NCI-H2081 treated with DMSO at 0.1 percent for 48 hours (cell line): ENCODE data around the gene SUMF1.

Source experiments
- DNase-seq: peaks from one replicate; lab custom pipeline; 2025; lab: John Stamatoyannopoulos, UW

The SUMF1 gene

GRCh38 chr3:4466741-4467521 is at the start of gene SUMF1:
Gene SUMF1 (minus strand): TSS chr3:4467269. CDS start chr3:4467245, 24 bp downstream.
- no peak for DNase-seq

GRCh38 chr3:4515916-4516579 is 49.0 kb upstream of the SUMF1 start:
- DNase-seq: no peak

DNA sequence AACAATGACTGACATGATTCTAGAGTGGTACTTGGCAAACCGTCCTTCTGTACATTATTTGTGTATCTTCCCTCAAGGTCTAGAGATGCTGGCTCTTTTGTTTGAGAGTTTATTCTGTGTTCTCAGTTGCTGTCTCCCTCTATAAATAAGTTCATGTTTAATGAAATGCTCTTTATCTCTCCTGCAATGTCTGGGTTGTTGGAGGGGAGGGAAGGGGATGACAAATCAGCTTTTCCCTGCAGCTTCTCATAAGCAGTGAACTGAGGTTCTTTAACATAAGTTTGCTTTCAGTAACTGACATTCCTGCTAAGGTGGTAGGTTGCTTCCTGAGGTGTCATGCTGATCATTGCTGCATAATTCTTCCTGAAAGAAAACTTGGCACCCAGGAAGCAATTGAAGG is 47.8 kb upstream of the SUMF1 start:
- no peak for DNase-seq

DNA sequence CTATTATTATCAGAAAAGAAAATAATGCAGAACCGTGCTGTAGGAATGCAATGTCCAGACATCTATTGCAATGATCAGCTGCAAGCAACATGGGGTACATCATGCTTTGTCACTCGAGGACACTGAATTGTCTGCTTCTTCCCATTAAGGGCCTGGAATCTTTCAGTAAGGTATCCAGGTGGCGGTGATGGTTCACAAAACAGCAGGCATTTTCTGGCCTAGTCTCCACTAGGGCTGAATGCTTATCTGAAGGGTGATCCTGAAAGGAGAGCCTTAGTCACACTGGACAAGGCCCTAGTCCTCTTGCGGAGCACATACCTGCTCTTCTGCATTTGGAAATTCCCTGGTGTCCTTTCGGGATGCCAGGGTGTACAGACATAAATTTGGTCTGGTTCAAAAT is 47.3 kb upstream of the SUMF1 start:
- DNase-seq: no peak

DNA sequence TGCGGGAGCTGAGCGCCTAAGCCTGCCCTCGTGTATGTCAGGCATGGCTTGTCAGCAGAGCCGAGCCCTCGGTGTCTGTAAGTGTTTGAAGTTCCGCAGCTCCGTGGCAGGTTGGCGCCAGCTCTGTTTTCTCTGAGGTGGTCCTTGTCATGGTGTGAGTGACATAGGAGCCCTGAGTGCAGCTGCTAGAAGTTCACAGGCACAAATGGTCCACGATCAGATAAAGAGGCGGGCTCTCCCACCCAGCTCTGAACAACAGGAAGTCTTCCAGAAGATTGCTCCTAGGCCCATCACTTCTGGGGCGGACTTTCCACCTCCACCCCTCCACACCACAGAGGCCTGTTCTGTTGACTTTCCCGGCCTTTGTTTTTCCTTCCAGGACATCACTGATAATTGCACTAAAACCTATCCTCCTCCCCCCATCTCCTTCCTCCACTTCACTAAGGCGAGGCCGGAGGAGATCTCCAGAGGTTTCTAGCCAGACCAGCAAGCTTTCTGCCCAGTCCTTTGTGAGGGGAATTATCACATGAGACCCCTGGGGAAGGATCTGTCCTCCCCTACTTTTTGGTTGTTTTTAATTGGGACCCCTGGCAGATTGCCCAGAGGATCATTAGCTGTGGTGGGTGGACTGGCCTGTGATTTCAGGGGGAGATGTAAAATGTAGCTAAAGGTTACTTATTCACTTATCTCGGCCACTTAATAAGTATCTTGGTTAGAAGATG is 46.0 kb upstream of the SUMF1 start:
- no peak for DNase-seq

GRCh38 chr3:4511491-4512262 is 44.6 kb upstream of the SUMF1 start:
- DNase-seq: no peak

GRCh38 chr3:4509983-4510755 is 43.1 kb upstream of the SUMF1 start:
- no peak for DNase-seq

DNA sequence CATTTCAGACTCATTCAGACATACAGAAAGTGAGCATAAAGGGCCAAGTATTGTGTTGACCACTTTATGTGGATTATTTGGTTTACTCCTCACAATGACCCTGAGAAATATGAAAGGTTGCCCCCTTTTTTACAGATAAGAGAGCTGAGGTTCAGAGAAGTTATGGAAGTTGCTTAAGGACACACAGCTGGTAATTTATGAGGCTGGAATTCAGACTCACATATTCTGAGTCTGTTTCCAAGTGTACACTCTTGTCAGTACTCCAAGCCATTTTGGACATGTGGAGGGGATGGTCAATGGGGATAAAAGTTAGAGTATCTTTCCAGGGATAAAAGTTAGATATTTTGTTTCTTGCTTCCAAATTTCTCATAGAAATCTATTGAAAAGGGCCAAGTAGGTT is 42.0 kb upstream of the SUMF1 start:
- no peak for DNase-seq

DNA sequence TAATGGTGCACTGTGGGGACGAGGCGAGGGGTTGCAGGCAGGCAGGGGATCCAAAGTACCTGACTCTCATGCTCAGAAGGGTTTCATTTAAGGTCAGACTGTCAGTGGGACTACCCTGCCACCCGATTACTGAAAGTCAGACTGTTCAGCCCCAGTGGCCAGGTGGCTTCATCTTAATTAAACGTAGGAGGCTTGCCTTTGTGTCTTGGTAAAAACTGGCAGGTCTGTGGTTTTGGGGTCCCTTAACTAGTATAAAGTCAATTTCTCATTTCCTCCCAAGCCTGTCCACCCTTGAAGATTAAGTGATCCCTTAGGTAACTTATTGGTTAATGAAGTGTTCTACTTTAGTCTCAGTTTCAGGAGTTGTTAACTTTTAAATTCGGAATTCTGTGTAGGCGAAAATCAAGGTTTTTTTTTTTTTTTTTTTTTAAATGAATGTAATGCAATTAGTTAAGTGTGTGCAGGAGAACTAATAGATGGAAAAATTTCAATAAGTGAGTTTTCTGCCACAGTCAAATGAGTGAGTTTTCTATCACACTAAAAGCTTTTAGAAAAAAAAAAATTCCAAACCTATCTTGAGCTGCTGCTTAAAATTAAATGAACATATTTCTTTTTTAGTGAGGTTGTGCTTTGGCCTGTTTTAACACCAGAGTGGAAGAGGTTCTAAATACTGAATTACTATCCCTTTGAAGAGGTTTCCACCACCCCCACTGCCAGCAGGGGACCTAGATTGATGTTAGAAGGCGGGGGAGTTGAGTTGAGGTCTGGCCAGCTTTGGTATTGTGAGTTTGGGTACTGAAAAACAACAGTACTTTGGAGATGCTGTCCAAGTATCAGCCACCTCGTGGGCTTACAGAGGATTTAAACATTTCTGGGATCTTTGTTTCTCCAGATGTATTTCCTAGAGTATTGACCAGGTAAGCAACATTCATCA is 41.2 kb upstream of the SUMF1 start:
- no peak for DNase-seq

- DNase-seq: no peak
Observed at GRCh38 chr3:4507024-4507596, 40.0 kb upstream of the SUMF1 start.

- no peak for DNase-seq
Observed at GRCh38 chr3:4506559-4507023, 39.5 kb upstream of the SUMF1 start.

- DNase-seq: no peak
Observed at GRCh38 chr3:4505688-4506558, 38.9 kb upstream of the SUMF1 start.

DNA sequence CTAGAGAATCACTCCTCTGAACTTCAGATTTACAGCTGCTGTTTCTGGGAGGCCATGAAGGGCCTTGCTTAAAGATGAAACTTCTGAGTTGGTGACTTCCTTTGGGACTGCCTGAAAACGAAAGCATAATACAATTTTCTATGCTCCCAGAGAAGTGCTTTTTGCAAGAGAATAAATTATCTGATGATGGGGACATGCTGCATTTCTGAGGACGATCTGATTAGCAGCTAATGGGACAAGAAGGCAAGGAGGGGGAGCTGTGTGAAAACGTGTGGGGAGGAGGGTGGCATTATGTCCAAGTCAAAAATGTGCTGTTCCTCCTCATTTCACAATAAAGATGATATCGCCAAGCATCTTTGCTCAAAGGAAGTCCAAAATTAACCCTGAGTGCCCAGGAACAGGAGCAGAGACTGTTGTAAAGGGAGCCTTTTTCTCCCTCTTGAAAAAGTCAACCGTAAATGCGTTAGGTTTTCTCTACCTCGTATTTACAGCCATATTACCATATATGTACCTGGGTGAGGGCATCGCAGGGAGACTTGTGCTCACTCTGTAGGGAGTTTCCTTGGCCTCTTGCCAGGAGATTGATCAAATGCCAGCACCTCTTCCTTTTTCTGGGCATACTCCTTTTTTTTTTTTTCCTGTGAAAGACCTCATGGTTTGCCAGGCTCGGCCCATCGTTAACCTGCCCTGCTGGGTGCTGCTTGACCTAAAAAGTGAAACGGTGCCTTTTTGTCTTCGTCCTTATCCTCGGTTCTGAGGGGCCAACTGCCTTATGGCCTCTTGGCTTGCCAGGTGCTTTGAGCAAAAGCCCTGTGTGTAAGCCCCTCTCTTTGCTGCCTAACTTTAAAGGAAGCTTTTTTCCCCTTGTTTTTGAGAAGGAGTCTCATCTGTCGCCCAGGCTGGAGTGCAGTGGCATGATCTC is 37.5 kb upstream of the SUMF1 start:
- no peak for DNase-seq

DNA sequence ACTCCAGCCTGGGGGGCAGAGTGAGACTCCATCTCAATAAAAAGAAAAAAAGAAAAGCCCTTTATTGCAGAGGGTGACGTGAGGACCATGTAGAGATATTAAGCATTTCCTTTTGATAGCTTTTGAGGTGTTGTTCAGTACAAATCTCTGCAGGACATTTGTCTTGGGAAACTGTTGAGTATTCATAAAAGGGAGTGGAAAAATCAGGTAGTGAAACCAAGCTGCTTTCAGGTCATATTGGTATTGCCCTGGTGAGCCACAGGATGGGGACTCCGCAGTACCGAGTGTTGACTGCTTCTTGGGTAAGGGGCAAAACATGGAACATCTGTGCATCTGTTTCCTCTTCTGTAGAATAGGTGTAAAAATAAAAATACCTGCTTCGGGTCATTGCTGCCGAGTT is 36.0 kb upstream of the SUMF1 start:
- no peak for DNase-seq

DNA sequence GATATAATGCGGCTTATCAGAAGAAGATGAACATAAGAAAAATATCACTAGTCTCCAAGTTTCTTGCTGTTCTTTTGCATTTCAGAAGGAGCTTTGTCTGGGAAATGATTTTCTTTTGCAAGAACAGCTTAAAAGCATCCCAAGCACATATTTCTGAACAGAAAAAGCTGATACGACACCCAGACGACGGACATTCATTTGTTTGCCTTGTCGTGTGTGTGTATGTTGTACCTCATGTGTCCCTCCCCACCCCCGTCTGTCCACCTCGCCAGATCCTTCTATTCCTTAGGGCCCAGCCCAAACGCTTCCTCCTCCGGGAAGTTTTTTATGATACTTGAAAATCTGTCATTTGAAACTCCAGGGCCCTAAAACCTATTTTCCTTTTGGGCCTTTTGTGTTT is 34.9 kb upstream of the SUMF1 start:
- DNase-seq: no peak

GRCh38 chr3:4501437-4501836 is 34.4 kb upstream of the SUMF1 start:
- DNase-seq: no peak

DNA sequence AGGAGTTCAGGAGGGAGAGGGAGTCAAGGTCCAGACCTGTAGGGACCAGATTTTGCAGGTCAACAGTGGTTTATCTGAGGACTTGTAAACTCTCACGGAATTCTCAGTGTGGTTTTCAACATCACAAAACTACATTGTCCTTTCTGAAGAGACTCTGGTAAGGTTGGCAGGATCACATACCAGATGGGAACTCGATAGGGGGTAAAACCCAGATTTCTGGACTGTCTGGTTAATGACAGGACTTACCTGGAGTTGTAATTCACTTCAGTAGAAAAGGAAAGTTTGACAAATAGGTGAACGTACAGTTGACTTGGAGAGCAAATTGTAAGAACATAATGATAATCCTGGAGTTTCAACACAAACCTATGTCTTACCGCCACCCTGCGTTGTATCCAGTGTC is 31.4 kb upstream of the SUMF1 start:
- no peak for DNase-seq

GRCh38 chr3:4497843-4498324 is 30.8 kb upstream of the SUMF1 start:
- no peak for DNase-seq
